ENCODE data around the gene AVP.

AVP gene

DNA sequence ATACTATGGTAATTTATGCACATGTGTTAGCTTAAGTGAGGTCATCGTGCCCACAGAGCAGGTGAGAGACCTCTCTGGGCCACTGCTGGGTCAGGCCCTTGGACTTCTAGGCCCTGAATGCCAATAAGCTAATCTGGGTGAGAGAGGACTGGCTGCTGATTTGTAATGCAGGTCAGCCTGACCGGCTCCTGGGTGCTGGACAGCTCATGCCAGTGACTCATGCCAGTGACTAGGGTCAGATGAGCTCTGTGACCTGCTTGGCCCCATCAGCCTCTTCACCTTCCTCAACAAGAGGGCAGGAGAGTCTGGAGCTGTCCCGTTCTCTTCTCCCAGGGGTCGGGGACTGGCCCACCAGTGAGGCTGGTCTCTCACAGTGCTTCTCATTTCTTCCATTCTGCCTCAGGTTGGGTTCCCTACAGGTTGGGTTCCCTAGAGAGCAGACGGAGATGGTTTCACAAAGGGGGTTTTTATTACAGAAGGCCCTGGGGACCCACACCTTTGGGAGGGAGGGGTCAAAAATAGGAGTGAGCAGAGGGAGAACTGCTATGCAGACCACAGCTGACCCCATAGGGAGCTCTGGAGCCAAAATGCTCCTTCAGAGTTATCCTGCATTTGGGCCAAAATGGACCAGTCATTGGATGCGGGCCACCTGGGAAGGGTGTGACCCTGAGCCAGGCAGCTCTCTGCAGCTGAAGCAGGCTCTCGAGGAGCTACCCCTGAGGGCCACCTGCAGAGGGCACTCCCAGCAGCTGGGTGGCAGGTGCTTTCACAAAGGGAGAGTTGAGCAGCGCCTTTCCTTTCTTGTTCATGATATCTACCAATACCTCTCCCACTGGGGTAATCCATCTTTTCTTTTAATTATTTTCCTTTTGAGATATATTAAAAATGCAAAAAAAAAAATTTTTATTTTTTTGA is 15.3 kb downstream of the AVP start:
- ATAC-seq, result peak; percentile 51
- TF ChIP-seq BACH2 (CRISPR knock-in tag; IDR thresholded peaks at IDR 0.05; ENCODE audit: borderline replicate concordance) (no peak), TCF4 (CRISPR knock-in tag; IDR thresholded peaks at IDR 0.05; ENCODE audit: borderline replicate concordance) (no peak), ZNF565 (CRISPR knock-in tag; conservative IDR thresholded peaks at IDR 0.05; ENCODE audit: low read depth) (no peak)

DNA sequence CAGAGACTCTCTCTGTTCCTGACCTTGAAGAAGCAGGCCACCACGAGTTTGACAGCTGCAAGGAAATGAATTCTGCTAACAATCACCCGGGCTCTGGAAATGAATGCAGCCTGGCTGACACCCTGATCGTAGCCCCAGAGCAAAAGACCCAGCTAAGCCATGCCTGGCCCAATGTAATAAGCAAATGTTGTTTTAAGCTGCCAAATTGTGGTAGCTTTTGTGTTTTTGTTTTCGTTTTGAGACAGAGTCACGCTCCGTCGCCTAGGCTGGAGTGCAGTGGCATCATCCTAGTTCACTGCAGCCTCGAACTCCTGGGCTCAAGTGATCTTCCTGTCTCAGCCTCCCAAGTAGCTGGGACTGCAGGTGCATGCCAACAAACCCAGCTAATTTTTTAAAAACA is 16.4 kb downstream of the AVP start:
- TF ChIP-seq ZNF8 (CRISPR knock-in tag; IDR thresholded peaks at IDR 0.05), result no peak
- TF ChIP-seq TSHZ2 (CRISPR knock-in tag; IDR thresholded peaks at IDR 0.05), result no peak
- no peak for TF ChIP-seq CSDC2 (CRISPR knock-in tag; IDR thresholded peaks at IDR 0.05)
- TF ChIP-seq ZFP30 (CRISPR knock-in tag; IDR thresholded peaks at IDR 0.05), result no peak
- no peak for TF ChIP-seq ZNF565 (CRISPR knock-in tag; conservative IDR thresholded peaks at IDR 0.05; ENCODE audit: low read depth)
- TF ChIP-seq ARNTL (CRISPR knock-in tag; IDR thresholded peaks at IDR 0.05; ENCODE audit: borderline replicate concordance, low read depth), result no peak
- no peak for TF ChIP-seq POU6F1 (CRISPR knock-in tag; IDR thresholded peaks at IDR 0.05; ENCODE audit: borderline replicate concordance, low read depth)
- TF ChIP-seq ZFP3 (CRISPR knock-in tag; IDR thresholded peaks at IDR 0.05), result no peak
- TF ChIP-seq OSR1 (CRISPR knock-in tag; IDR thresholded peaks at IDR 0.05), result no peak
- TF ChIP-seq, protein P1, sequence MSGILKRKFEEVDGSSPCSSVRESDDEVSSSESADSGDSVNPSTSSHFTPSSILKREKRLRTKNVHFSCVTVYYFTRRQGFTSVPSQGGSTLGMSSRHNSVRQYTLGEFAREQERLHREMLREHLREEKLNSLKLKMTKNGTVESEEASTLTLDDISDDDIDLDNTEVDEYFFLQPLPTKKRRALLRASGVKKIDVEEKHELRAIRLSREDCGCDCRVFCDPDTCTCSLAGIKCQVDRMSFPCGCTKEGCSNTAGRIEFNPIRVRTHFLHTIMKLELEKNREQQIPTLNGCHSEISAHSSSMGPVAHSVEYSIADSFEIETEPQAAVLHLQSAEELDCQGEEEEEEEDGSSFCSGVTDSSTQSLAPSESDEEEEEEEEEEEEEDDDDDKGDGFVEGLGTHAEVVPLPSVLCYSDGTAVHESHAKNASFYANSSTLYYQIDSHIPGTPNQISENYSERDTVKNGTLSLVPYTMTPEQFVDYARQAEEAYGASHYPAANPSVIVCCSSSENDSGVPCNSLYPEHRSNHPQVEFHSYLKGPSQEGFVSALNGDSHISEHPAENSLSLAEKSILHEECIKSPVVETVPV (CRISPR knock-in tag; IDR thresholded peaks at IDR 0.05), result no peak
- no peak for TF ChIP-seq ESRRG (CRISPR knock-in tag; IDR thresholded peaks at IDR 0.05)
- TF ChIP-seq PATZ1 (CRISPR knock-in tag; IDR thresholded peaks at IDR 0.05; ENCODE audit: borderline replicate concordance), result no peak
- no peak for TF ChIP-seq ZNF70 (CRISPR knock-in tag; IDR thresholded peaks at IDR 0.05)
- TF ChIP-seq TOX (CRISPR knock-in tag; IDR thresholded peaks at IDR 0.05; ENCODE audit: borderline replicate concordance), result no peak
- no peak for TF ChIP-seq SNAI2 (CRISPR knock-in tag; IDR thresholded peaks at IDR 0.05)
- TF ChIP-seq TCF4 (CRISPR knock-in tag; IDR thresholded peaks at IDR 0.05; ENCODE audit: borderline replicate concordance), result no peak
- TF ChIP-seq, protein P2, sequence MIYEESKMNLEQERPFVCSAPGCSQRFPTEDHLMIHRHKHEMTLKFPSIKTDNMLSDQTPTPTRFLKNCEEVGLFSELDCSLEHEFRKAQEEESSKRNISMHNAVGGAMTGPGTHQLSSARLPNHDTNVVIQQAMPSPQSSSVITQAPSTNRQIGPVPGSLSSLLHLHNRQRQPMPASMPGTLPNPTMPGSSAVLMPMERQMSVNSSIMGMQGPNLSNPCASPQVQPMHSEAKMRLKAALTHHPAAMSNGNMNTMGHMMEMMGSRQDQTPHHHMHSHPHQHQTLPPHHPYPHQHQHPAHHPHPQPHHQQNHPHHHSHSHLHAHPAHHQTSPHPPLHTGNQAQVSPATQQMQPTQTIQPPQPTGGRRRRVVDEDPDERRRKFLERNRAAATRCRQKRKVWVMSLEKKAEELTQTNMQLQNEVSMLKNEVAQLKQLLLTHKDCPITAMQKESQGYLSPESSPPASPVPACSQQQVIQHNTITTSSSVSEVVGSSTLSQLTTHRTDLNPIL (CRISPR knock-in tag; IDR thresholded peaks at IDR 0.05; ENCODE audit: low read depth), result no peak
- no peak for TF ChIP-seq GLIS3 (CRISPR knock-in tag; IDR thresholded peaks at IDR 0.05)
- no peak for ATAC-seq
